RWPE2 (cell line): Measurements from ENCODE around the gene AP1M2.
"Not testable (repeated sequence)": the region's sequence is repeated elsewhere in the genome, so short reads cannot be mapped to it uniquely, and the experiment has no call there.

Experiments
- ATAC-seq: fragments of 200-7000 bp; cut with Tn5 transposase; 3 replicates; pipeline ENCODE4 v1.9.1; 2021; ENCODE audit warnings: low read depth
- DNase-seq: peaks from one replicate; pipeline ENCODE4 v3.0.0-alpha.2; 2020; ENCODE audit warnings: low spot score
- H3K27ac ChIP-seq: fragments of 450-650 bp; 2 replicates; pipeline ENCODE4 v1.5.1; 2017; ENCODE audit warnings: mild to moderate bottlenecking; ENCODE audit not compliant: poor library complexity, severe bottlenecking
- H3K27me3 ChIP-seq: fragments of 250-450 bp; sonication (Bioruptor Pico); 2 replicates; pipeline ENCODE4 v1.5.1; 2021; ENCODE audit warnings: mild to moderate bottlenecking, moderate library complexity; ENCODE audit not compliant: insufficient read depth, poor library complexity, severe bottlenecking
- H3K36me3 ChIP-seq: fragments of 250-450 bp; sonication (Bioruptor Pico); 2 replicates; pipeline ENCODE4 v1.5.1; 2020; ENCODE audit warnings: low read depth, mild to moderate bottlenecking, moderate library complexity
- H3K4me1 ChIP-seq: fragments of 250-450 bp; sonication (Bioruptor Pico); 2 replicates; pipeline ENCODE4 v1.5.1; 2021; ENCODE audit warnings: mild to moderate bottlenecking, moderate library complexity; ENCODE audit not compliant: insufficient read depth, poor library complexity, severe bottlenecking
- H3K4me3 ChIP-seq: fragments of 250-450 bp; sonication (Bioruptor Pico); 2 replicates; pipeline ENCODE4 v1.5.1; 2021; ENCODE audit warnings: mild to moderate bottlenecking, moderate library complexity; ENCODE audit not compliant: severe bottlenecking
- H3K9me3 ChIP-seq: fragments of 250-450 bp; sonication (Bioruptor Pico); 2 replicates; pipeline ENCODE4 v1.5.1; 2021; ENCODE audit warnings: mild to moderate bottlenecking, moderate library complexity; ENCODE audit not compliant: severe bottlenecking
- CTCF ChIP-seq: fragments of 450-650 bp; IDR thresholded peaks from one replicate; pipeline ENCODE4 v1.5.1; 2017; ENCODE audit warnings: mild to moderate bottlenecking, moderate library complexity; ENCODE audit not compliant: poor library complexity, severe bottlenecking

AP1M2 gene

DNA sequence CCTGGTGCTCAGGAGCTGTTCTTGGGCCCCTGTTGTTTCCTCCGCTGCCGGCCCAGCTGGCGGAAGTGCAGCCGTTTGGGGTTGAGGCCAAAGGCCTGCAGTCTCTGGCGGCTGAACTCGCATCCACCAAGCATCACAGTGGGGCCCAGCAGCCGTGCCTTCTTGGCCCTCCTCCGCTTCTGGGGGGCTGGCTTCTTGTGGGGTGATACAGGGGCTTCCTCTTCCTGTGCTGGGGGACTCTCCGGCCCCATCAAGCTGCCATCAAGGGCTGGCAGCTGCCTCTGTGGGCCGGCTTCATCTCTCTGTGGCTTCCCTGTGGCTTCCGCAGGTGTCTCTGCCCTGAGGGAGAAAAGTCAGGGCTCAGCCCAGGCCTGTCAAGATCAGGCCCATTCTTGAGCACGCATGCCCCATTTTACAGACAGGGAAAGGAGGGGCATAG is 33.1 kb downstream of the AP1M2 start:
- Histone ChIP-seq H3K9me3 (no peaks in the 10 kb centered on the region), H3K27ac (peak overlapping the region; percentile 63), H3K36me3 (peaks cover 78% of the 10 kb centered on the region), H3K27me3 (no peaks in the 10 kb centered on the region), H3K4me3 (no peak overlapping the region), H3K4me1 (peaks cover 28% of the 10 kb centered on the region)
- ATAC-seq (peak; percentile 51), DNase-seq (no peak)
- no peak for TF ChIP-seq CTCF

GRCh38 chr19:10553087-10553667 is 33.9 kb downstream of the AP1M2 start:
- no peak for TF ChIP-seq CTCF
- Histone ChIP-seq H3K4me3 (no peak overlapping the region), H3K36me3 (peaks cover 85% of the 10 kb centered on the region), H3K9me3 (no peaks in the 10 kb centered on the region), H3K27ac (peak overlapping the region; percentile 63), H3K4me1 (peaks cover 28% of the 10 kb centered on the region), H3K27me3 (no peaks in the 10 kb centered on the region)
- no peak for DNase-seq
- no peak for ATAC-seq

DNA sequence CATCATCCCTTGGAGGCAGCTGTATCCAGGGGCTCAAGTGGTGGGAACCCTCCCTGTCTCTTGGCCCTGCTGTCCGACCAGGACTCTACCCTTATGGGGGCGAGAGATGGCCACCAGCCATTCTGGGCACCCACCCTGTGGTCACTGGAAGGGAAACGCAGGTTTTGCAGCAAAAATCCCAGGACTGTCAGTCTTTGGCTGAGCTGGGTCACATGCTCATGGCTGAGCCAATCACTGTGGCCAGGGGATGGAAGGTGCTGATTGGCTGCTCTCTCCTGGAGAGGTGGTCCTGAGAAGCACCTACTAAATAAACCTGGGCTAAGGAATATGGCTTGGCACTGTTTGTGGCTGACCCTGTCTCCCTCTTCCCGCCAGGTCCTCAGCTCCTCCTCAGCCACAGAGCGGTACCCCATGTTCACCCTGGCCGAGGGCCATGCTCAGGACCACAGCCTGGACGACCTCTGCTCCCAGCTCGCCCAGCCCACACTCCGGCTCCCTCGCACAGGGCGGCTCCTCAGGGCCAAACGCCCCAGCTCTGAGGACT is 34.5 kb downstream of the AP1M2 start:
- Histone ChIP-seq H3K27me3 (no peaks in the 10 kb centered on the region), H3K36me3 (peaks cover 87% of the 10 kb centered on the region), H3K4me3 (no peak overlapping the region), H3K4me1 (peaks cover 28% of the 10 kb centered on the region), H3K9me3 (no peaks in the 10 kb centered on the region), H3K27ac (no peak overlapping the region)
- TF ChIP-seq CTCF: no peak
- peak; percentile 46 for ATAC-seq
- no peak for DNase-seq

DNA sequence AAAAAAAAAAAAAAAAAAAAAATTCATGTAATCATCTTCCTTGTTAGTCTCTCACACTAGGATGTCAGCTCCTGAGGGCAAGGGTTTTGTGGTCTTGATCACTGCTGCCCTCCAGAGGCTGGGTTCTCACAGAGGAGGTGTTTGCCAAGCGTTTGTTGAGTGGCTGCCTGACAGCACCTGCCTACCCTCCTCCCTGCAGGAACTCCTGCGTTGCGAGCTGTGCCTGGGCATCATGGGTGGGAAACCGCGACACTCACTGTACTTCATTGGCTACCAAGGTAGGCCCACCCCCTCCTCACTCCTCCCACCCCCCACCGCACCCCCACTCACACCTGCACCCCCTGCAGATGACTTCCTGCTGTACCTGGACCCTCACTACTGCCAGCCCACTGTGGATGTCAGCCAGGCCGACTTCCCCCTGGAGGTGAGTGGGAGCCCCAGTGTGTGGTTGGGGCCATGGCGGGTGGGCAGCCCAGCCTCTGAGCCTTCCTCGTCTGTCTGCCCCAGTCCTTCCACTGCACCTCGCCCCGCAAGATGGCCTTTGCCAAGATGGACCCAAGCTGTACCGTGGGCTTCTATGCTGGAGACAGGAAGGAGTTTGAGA is 35.3 kb downstream of the AP1M2 start:
- DNase-seq (no peak), ATAC-seq (peak; percentile 25; the same call in 2 of the 3 replicates)
- TF ChIP-seq CTCF: peak; percentile 34
- no peaks in the 10 kb centered on the region for H3K9me3 ChIP-seq
- no peak overlapping the region for H3K4me3 ChIP-seq
- peaks cover 28% of the 10 kb centered on the region for H3K4me1 ChIP-seq
- no peak overlapping the region for H3K27ac ChIP-seq
- peaks cover 85% of the 10 kb centered on the region for H3K36me3 ChIP-seq
- H3K27me3 ChIP-seq: no peaks in the 10 kb centered on the region

DNA sequence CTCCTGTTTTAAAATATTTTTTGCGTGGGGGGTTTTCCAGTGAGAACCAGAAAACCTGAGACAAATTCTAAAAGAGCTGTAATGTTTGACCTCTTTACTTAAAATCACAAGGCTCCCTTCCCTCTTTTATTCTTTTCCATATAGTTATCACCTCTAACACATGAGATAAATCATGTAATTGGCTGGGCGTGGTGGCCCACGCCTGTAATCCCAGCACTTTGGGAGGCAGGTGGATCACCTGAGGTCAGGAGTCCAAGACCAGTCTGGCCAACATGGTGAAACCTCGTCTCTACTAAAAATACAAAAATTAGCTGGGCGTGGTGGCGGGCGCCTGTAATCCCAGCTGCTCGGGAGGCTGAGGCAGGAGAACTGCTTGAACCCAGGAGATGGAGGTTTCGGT is 36.1 kb downstream of the AP1M2 start:
- H3K4me1 ChIP-seq: peaks cover 20% of the 10 kb centered on the region
- peaks cover 82% of the 10 kb centered on the region for H3K36me3 ChIP-seq
- H3K4me3 ChIP-seq, DNase-seq, ATAC-seq, H3K27ac ChIP-seq, H3K9me3 ChIP-seq, H3K27me3 ChIP-seq: not testable (repeated sequence)
